Lung (tissue), 12 donors: ENCODE results near the gene CPNE6. TPM values are rescaled to one million over a fixed set of nuclear protein-coding genes. Genes with fewer than 3 reads are reported as not detected.

Experiments used
- ATAC-seq: fragments of 200-7000 bp; cut with Tn5 transposase; one replicate; pipeline ENCODE4 v1.9.1; 2020; ENCODE audit warnings: moderate number of reproducible peaks; ENCODE audit not compliant: insufficient read depth, low FRiP score
- DNase-seq, 3 donors: peaks; one replicate each; pipeline ENCODE4 v3.0.0-alpha.2; 2013 to 2017
- H3K27ac ChIP-seq, 2 donors: one replicate each; pipeline ENCODE4 v1.5.1; 2013; ENCODE audit warnings: mild to moderate bottlenecking in 2 of 2, moderate library complexity in 2 of 2, control low read depth in 1 of 2, inconsistent platforms in 1 of 2, low read depth in 1 of 2, low read length in 1 of 2
- H3K27me3 ChIP-seq, 3 donors: one replicate each; pipeline ENCODE4 v1.5.1; 2013; ENCODE audit warnings: low read length in 2 of 3; ENCODE audit not compliant: control insufficient read depth in 3 of 3, insufficient read depth in 3 of 3
- H3K36me3 ChIP-seq, 4 donors: one replicate each; pipeline ENCODE4 v1.5.1; 2013; ENCODE audit warnings: low read length in 4 of 4, mild to moderate bottlenecking in 1 of 4, moderate library complexity in 1 of 4; ENCODE audit not compliant: control insufficient read depth in 4 of 4, insufficient read depth in 4 of 4
- H3K4me1 ChIP-seq, 5 donors: one replicate each; pipeline ENCODE4 v1.5.1; 2013; ENCODE audit warnings: low read length in 5 of 5, mild to moderate bottlenecking in 2 of 5, moderate library complexity in 1 of 5; ENCODE audit not compliant: control insufficient read depth in 5 of 5, insufficient read depth in 5 of 5
- H3K4me3 ChIP-seq: one replicate; pipeline ENCODE4 v1.5.1; 2013; ENCODE audit warnings: mild to moderate bottlenecking, control low read depth, moderate library complexity
- H3K9ac ChIP-seq, 2 donors: one replicate each; pipeline ENCODE4 v1.5.1; 2013; ENCODE audit warnings: low read length in 2 of 2, control low read depth in 1 of 2; ENCODE audit not compliant: insufficient read depth in 1 of 2
- H3K9me3 ChIP-seq, 4 donors: one replicate each; pipeline ENCODE4 v1.5.1; 2013; ENCODE audit warnings: low read length in 3 of 4, mild to moderate bottlenecking in 1 of 4, moderate library complexity in 1 of 4; ENCODE audit not compliant: control insufficient read depth in 4 of 4, insufficient read depth in 3 of 4
- CTCF ChIP-seq: IDR thresholded peaks from 2 replicates; pipeline ENCODE4 v1.5.1; 2012; ENCODE audit warnings: mild to moderate bottlenecking; ENCODE audit errors: control extremely low read depth, extremely low read depth
- WGBS, 2 donors: extraction: QIAGEN DNeasy Blood & Tissue Kit; methylation state at CpG; one replicate each; pipeline ENCODE4 v1.1.7; 2013; 5-methylcytosine and 5-hydroxymethylcytosine counted together
- polyA plus RNA-seq, 2 donors: library from polyadenylated mRNA; stranded (reverse); fragments of 200-250 nt; gene quantifications; one replicate each; pipeline ENCODE4 v1.2.1, GENCODE V29; 2013
- total RNA-seq, 2 donors: library from RNA; depleted of rRNA in 1 of 2; stranded (reverse); fragments of >200 nt in 1 of 2; gene quantifications; one replicate each; pipeline ENCODE4 v1.2.1, GENCODE V29; 2014 to 2021
- donor health status: control.
- donor health status: control.
- donor health status: Bipolar disorder and iron deficiency.
- donor health status: healthy.
- donor health status: DM: yes; HTN: yes; CAD: no.

CPNE6 gene
- total and polyA plus RNA-seq, 4 donors = not detected

- WGBS, 2 donors = 63 to 76% methylated on average over 10 of the region's 10 CpGs
- TF ChIP-seq CTCF = no peak
- Histone ChIP-seq H3K36me3 (no peaks in the 10 kb centered on the region), H3K27me3 (peaks cover 0 to 8% (median 0%) of the 10 kb centered on the region in 3 donors), H3K4me1 (no peaks in the 10 kb centered on the region), H3K9me3 (peaks cover 0 to 2% (median 0%) of the 10 kb centered on the region in 4 donors), H3K4me3 (no peak overlapping the region), H3K9ac (no peak overlapping the region), H3K27ac (no peak overlapping the region)
- no peak for ATAC-seq
- no peak for DNase-seq
Observed at GRCh38 chr14:24070285-24071143, 848 bp upstream of the CPNE6 start.

- H3K4me3 ChIP-seq = no peak overlapping the region
- DNase-seq (no peak), ATAC-seq (no peak)
- H3K36me3 ChIP-seq = no peaks in the 10 kb centered on the region
- no peak for TF ChIP-seq CTCF
- peaks cover 0 to 2% (median 0%) of the 10 kb centered on the region in 4 donors for H3K9me3 ChIP-seq
- no peaks in the 10 kb centered on the region for H3K4me1 ChIP-seq
- 64 to 73% methylated on average over 12 of the region's 12 CpGs for WGBS, 2 donors
- H3K27me3 ChIP-seq = peaks cover 0 to 8% (median 0%) of the 10 kb centered on the region in 3 donors
- H3K27ac ChIP-seq = no peak overlapping the region
- no peak overlapping the region for H3K9ac ChIP-seq
Observed at GRCh38 chr14:24071836-24072430, 571 bp downstream of the CPNE6 start.

- Histone ChIP-seq H3K9me3 (peaks cover 0 to 2% (median 0%) of the 10 kb centered on the region in 4 donors), H3K4me1 (no peaks in the 10 kb centered on the region), H3K4me3 (no peak overlapping the region), H3K27ac (no peak overlapping the region), H3K36me3 (no peaks in the 10 kb centered on the region), H3K9ac (no peak overlapping the region), H3K27me3 (peaks cover 0 to 8% (median 0%) of the 10 kb centered on the region in 3 donors)
- DNase-seq (no peak), ATAC-seq (no peak)
- 44 to 71% methylated on average over 7 of the region's 7 CpGs for WGBS, 2 donors
- no peak for TF ChIP-seq CTCF
Observed at GRCh38 chr14:24072436-24072835, 1.1 kb downstream of the CPNE6 start.
